Activated CD4-positive, alpha-beta T cell treated with anti-CD3 and anti-CD28 coated beads, Interleukin-2, amount 10 ng/mL, durations not matched to agents 24 days and 14 days (primary cell): ENCODE measurements around the gene GADD45G. TPM values are rescaled to one million over a fixed set of nuclear protein-coding genes. Genes with fewer than 3 reads are reported as not detected.

Source experiments
- DNase-seq: peaks from one replicate; pipeline ENCODE4 v3.0.0; 2022
- H3K27ac Mint-ChIP-seq: one replicate; pipeline ENCODE4 v1.8.0; 2022; ENCODE audit warnings: mild to moderate bottlenecking, mixed read lengths
- H3K27me3 Mint-ChIP-seq: one replicate; pipeline ENCODE4 v1.8.0; 2022; ENCODE audit warnings: mixed read lengths
- H3K36me3 Mint-ChIP-seq: one replicate; pipeline ENCODE4 v1.8.0; 2022; ENCODE audit warnings: low read depth, mild to moderate bottlenecking, mixed read lengths
- H3K4me1 Mint-ChIP-seq: one replicate; pipeline ENCODE4 v1.8.0; 2021; ENCODE audit warnings: mixed read lengths
- H3K4me3 Mint-ChIP-seq: one replicate; pipeline ENCODE4 v1.8.0; 2022; ENCODE audit warnings: mild to moderate bottlenecking, moderate library complexity, mixed read lengths
- H3K9me3 Mint-ChIP-seq: one replicate; pipeline ENCODE4 v1.8.0; 2021; ENCODE audit warnings: mixed read lengths
- intact Hi-C: fragments of 100-400 bp; cut with micrococcal nuclease; formaldehyde crosslinking; loops from one replicate; pipeline ENCODE4 v1.15.1; 2023
- total RNA-seq: library from RNA; stranded (reverse); gene quantifications from 2 replicates; pipeline ENCODE4 v1.2.3, GENCODE V29; 2022

The GADD45G gene
- total RNA-seq, 1 donor from 2014 or later: 19.8 TPM

GRCh38 chr9:89634995-89635742 lies 30.4 kb downstream of the GADD45G start:
- H3K27ac Mint-ChIP-seq: peak overlapping the region; percentile 20
- peaks cover 7% of the 10 kb centered on the region for H3K4me1 Mint-ChIP-seq
- intact Hi-C loops: no loop called here
- H3K27me3 Mint-ChIP-seq: peaks cover 17% of the 10 kb centered on the region
- DNase-seq: no peak
- no peaks in the 10 kb centered on the region for H3K9me3 Mint-ChIP-seq
- H3K4me3 Mint-ChIP-seq: no peak overlapping the region
- H3K36me3 Mint-ChIP-seq: no peaks in the 10 kb centered on the region

- peaks cover 7% of the 10 kb centered on the region for H3K4me1 Mint-ChIP-seq
- no peaks in the 10 kb centered on the region for H3K36me3 Mint-ChIP-seq
- no peak overlapping the region for H3K27ac Mint-ChIP-seq
- H3K9me3 Mint-ChIP-seq: no peaks in the 10 kb centered on the region
- DNase-seq: no peak
- peaks cover 17% of the 10 kb centered on the region for H3K27me3 Mint-ChIP-seq
- intact Hi-C loops: no loop called here
- H3K4me3 Mint-ChIP-seq: no peak overlapping the region
Measured at GRCh38 chr9:89635816-89636215, 31.0 kb downstream of the GADD45G start.

GRCh38 chr9:89637787-89638186 lies 33.0 kb downstream of the GADD45G start:
- no peak overlapping the region for H3K4me3 Mint-ChIP-seq
- no peaks in the 10 kb centered on the region for H3K9me3 Mint-ChIP-seq
- intact Hi-C loops: no loop called here
- H3K36me3 Mint-ChIP-seq: no peaks in the 10 kb centered on the region
- no peak for DNase-seq
- H3K27ac Mint-ChIP-seq: no peak overlapping the region
- peaks cover 7% of the 10 kb centered on the region for H3K4me1 Mint-ChIP-seq
- peaks cover 16% of the 10 kb centered on the region for H3K27me3 Mint-ChIP-seq

- H3K4me1 Mint-ChIP-seq: peaks cover 7% of the 10 kb centered on the region
- intact Hi-C loops: no loop called here
- no peak overlapping the region for H3K27ac Mint-ChIP-seq
- H3K4me3 Mint-ChIP-seq: no peak overlapping the region
- H3K9me3 Mint-ChIP-seq: no peaks in the 10 kb centered on the region
- DNase-seq: no peak
- H3K36me3 Mint-ChIP-seq: no peaks in the 10 kb centered on the region
- H3K27me3 Mint-ChIP-seq: peaks cover 16% of the 10 kb centered on the region
Measured at GRCh38 chr9:89638359-89638758, 33.5 kb downstream of the GADD45G start.

- no peak overlapping the region for H3K4me3 Mint-ChIP-seq
- peaks cover 9% of the 10 kb centered on the region for H3K4me1 Mint-ChIP-seq
- peaks cover 15% of the 10 kb centered on the region for H3K27me3 Mint-ChIP-seq
- DNase-seq: no peak
- H3K27ac Mint-ChIP-seq: no peak overlapping the region
- intact Hi-C loops: no loop called here
- no peaks in the 10 kb centered on the region for H3K36me3 Mint-ChIP-seq
- H3K9me3 Mint-ChIP-seq: no peaks in the 10 kb centered on the region
Measured at GRCh38 chr9:89638893-89639292, 34.1 kb downstream of the GADD45G start.

- intact Hi-C loops: no loop called here
- DNase-seq: no peak
- peaks cover 18% of the 10 kb centered on the region for H3K27me3 Mint-ChIP-seq
- H3K4me3 Mint-ChIP-seq: no peak overlapping the region
- no peaks in the 10 kb centered on the region for H3K36me3 Mint-ChIP-seq
- peaks cover 13% of the 10 kb centered on the region for H3K4me1 Mint-ChIP-seq
- no peak overlapping the region for H3K27ac Mint-ChIP-seq
- no peaks in the 10 kb centered on the region for H3K9me3 Mint-ChIP-seq
Measured at GRCh38 chr9:89639367-89639795, 34.6 kb downstream of the GADD45G start.

GRCh38 chr9:89639961-89640360 lies 35.1 kb downstream of the GADD45G start:
- Mint-ChIP-seq H3K4me3 (no peak overlapping the region), H3K27me3 (peaks cover 14% of the 10 kb centered on the region), H3K27ac (no peak overlapping the region), H3K4me1 (peaks cover 8% of the 10 kb centered on the region), H3K9me3 (no peaks in the 10 kb centered on the region), H3K36me3 (no peaks in the 10 kb centered on the region)
- DNase-seq: no peak
- intact Hi-C loops: no loop called here

GRCh38 chr9:89640361-89640760 lies 35.5 kb downstream of the GADD45G start:
- intact Hi-C loops: no loop called here
- H3K27me3 Mint-ChIP-seq: peaks cover 12% of the 10 kb centered on the region
- peaks cover 6% of the 10 kb centered on the region for H3K4me1 Mint-ChIP-seq
- H3K4me3 Mint-ChIP-seq: no peak overlapping the region
- peaks cover 1% of the 10 kb centered on the region for H3K9me3 Mint-ChIP-seq
- H3K27ac Mint-ChIP-seq: no peak overlapping the region
- no peaks in the 10 kb centered on the region for H3K36me3 Mint-ChIP-seq
- DNase-seq: no peak

- Mint-ChIP-seq H3K36me3 (no peaks in the 10 kb centered on the region), H3K27ac (no peak overlapping the region), H3K9me3 (peaks cover 4% of the 10 kb centered on the region), H3K4me3 (no peak overlapping the region), H3K27me3 (peaks cover 14% of the 10 kb centered on the region), H3K4me1 (peaks cover 6% of the 10 kb centered on the region)
- DNase-seq: no peak
- intact Hi-C loops: no loop called here
Measured at GRCh38 chr9:89640801-89641200, 36.0 kb downstream of the GADD45G start.

GRCh38 chr9:89641980-89642379 lies 37.2 kb downstream of the GADD45G start:
- Mint-ChIP-seq H3K4me3 (no peak overlapping the region), H3K9me3 (peaks cover 4% of the 10 kb centered on the region), H3K27me3 (peaks cover 12% of the 10 kb centered on the region), H3K27ac (no peak overlapping the region), H3K4me1 (peaks cover 6% of the 10 kb centered on the region), H3K36me3 (no peaks in the 10 kb centered on the region)
- no peak for DNase-seq
- intact Hi-C loops: no loop called here

GRCh38 chr9:89642789-89643188 lies 38.0 kb downstream of the GADD45G start:
- no peak for DNase-seq
- peaks cover 4% of the 10 kb centered on the region for H3K9me3 Mint-ChIP-seq
- H3K36me3 Mint-ChIP-seq: no peaks in the 10 kb centered on the region
- no peak overlapping the region for H3K4me3 Mint-ChIP-seq
- intact Hi-C loops: no loop called here
- H3K4me1 Mint-ChIP-seq: peaks cover 6% of the 10 kb centered on the region
- H3K27ac Mint-ChIP-seq: no peak overlapping the region
- peaks cover 12% of the 10 kb centered on the region for H3K27me3 Mint-ChIP-seq

GRCh38 chr9:89646189-89646939 lies 41.6 kb downstream of the GADD45G start:
- no peak overlapping the region for H3K27ac Mint-ChIP-seq
- no peak overlapping the region for H3K4me3 Mint-ChIP-seq
- peaks cover 6% of the 10 kb centered on the region for H3K4me1 Mint-ChIP-seq
- intact Hi-C loops: no loop called here
- no peaks in the 10 kb centered on the region for H3K36me3 Mint-ChIP-seq
- no peak for DNase-seq
- H3K9me3 Mint-ChIP-seq: peaks cover 4% of the 10 kb centered on the region
- H3K27me3 Mint-ChIP-seq: peaks cover 25% of the 10 kb centered on the region

- Mint-ChIP-seq H3K36me3 (no peaks in the 10 kb centered on the region), H3K4me1 (peaks cover 6% of the 10 kb centered on the region), H3K4me3 (no peak overlapping the region), H3K27me3 (peaks cover 31% of the 10 kb centered on the region), H3K27ac (no peak overlapping the region), H3K9me3 (peaks cover 4% of the 10 kb centered on the region)
- intact Hi-C loops: no loop called here
- no peak for DNase-seq
Measured at GRCh38 chr9:89647366-89648128, 42.7 kb downstream of the GADD45G start.
